Activated gamma-delta T cell (primary cell): ENCODE results near the gene SSR2.

Source experiments
- DNase-seq: peaks from one replicate; lab custom pipeline; 2025; lab: John Stamatoyannopoulos, UW

The SSR2 gene

DNA sequence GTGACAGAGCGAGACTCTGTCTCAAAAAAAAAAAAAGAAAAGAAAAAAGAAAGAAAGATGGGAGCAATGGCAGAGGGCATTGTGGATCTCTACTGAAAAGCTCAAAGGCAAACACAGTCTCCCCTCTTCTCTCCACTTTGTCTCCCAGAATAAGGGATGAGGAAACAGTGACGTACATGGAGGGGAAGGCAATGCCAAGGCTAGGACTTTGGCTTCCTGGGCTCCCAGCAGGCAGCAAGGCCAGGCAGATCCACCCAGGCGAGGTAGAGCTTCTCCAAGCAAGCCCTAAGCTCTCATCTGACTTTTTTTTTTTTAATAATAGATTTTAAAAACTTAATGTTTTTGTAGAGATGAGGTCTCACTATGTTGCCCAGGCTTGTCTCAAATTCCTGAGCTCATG, 47.0 kb downstream of the SSR2 start:
- DNase-seq, result no peak

- no peak for DNase-seq
Measured at GRCh38 chr1:155971910-155972809, 48.6 kb downstream of the SSR2 start.

GRCh38 chr1:155970531-155971167, 50.1 kb downstream of the SSR2 start:
- no peak for DNase-seq

DNA sequence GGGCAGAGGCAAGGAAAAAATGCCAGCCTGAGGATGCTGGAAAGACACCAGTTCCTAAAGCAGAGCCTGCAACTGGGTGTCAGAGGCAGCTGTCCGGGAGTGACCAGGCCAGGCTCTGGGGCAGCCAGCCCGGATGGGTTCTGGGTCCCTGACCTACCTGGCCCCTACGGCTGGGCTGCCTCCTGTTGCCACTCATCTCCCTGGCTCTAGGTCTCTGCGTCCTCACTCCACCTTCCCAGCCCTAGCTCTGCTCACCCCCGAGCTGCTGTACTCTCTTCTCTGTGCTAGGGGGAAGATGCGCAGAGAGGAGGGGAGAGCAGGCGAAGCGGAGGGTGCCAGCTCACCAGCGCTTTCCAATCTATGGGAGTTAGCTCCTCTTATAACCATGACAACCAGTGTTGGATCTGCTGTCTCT, 51.4 kb downstream of the SSR2 start:
- no peak for DNase-seq

GRCh38 chr1:155968670-155969069, 52.1 kb downstream of the SSR2 start:
- DNase-seq, result no peak

GRCh38 chr1:155968051-155968400, 52.7 kb downstream of the SSR2 start:
- DNase-seq, result no peak

DNA sequence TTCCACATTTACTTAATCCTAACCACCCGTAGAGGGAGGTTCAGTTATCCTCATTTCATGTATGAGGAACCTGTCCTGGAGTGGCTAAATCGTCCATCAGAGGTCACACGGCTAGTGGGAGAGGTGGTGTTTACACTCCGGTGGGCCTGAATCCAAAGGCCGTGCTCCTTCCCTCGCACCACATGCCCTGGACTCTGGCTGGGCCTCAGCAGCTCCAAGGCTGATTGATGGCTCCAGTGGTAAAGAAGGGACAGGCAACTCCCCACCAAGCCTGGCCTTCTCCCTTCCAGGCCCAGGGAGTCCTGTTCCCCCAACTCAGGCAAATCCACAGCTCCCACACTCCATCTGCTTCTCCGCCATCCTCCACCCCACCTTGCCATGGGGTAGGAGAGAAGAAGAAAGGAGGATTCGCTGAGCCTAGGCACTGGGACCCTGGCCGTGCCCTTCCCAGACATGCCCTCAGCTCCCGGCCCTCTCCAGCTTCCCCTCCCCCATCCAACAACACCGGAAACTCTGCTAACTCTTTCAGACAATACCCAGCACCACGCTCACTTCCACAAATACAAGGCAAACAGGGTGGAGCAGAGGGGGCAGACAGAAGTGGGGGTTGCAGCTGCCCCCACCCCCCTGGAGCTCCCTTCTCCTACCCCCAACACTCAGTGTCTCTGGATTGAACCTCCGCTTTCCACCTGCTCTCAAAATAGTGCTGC, 53.3 kb downstream of the SSR2 start:
- DNase-seq, result no peak

DNA sequence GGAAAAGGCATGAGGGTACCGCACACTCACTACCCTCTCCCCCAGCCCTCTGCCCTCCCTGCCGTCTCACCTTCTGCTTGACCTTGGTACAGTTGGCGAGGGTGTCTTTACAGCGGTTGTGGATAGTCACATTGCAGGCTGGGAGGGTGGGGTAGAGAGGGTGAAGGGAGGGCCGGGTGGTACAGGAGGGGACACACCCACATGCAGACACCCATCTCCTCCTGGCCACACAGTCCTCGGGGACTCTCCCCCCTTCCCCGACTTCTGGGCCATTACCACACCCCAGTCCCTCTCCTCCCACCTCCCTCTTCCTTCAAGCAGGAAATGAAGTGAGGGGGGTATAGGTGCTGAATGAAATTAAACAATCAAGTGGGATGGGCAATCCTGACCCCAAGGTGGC, 54.0 kb downstream of the SSR2 start:
- no peak for DNase-seq

- DNase-seq, result no peak
Measured at GRCh38 chr1:155966135-155966534, 54.6 kb downstream of the SSR2 start.

GRCh38 chr1:155964193-155964592, 56.6 kb downstream of the SSR2 start:
- no peak for DNase-seq

GRCh38 chr1:155962599-155963211, 58.0 kb downstream of the SSR2 start:
- no peak for DNase-seq

GRCh38 chr1:155961937-155962336, 58.8 kb downstream of the SSR2 start:
- no peak for DNase-seq

DNA sequence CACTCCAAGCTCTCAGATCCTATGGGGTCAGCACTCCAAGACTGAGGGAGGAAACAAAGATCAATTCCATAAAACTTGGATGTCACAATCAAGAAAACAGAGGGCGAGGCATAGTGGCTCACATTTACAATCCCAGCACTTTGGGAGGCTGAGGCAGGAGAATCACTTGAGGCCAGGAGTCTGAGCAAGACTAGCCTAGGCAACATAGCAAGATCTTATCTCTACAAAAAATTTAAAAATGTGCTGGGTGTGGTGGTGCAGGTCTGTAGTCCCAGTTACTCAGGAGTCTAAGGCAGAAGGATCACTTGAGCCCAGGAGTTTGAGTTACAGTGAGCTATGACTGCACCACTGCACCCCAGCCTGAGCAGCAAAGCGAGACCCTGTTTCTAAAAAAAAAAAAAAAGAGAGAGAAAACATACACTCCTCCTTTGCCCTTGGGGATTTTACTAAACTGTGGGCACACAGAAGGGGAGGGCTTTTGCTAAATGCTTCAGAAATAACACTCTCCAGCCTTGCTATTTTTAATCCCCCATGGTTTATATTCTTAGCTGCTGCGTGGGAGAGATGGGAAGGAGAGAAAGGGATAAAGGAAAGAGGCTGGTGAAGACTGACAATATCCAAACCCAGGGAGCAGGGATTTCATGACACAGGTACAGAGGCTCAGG, 60.5 kb downstream of the SSR2 start:
- no peak for DNase-seq
